Neuronal stem cell (in vitro differentiated cells): Measurements from ENCODE around the gene C8B.

Experiments
- DNase-seq: peaks from one replicate; pipeline ENCODE4 v3.0.0-alpha.2; 2013; ENCODE audit warnings: low spot score
- H2AFZ ChIP-seq: one replicate; pipeline ENCODE4 v1.6.1; 2013; ENCODE audit warnings: mild to moderate bottlenecking, low read length, inconsistent platforms
- H2AK5ac ChIP-seq: 2 replicates; pipeline ENCODE4 v1.6.1; 2013; ENCODE audit warnings: low read depth, mild to moderate bottlenecking, inconsistent platforms, low read length, moderate library complexity, mixed read lengths
- H2BK120ac ChIP-seq: 2 replicates; pipeline ENCODE4 v1.6.1; 2013; ENCODE audit warnings: low read depth, mild to moderate bottlenecking, inconsistent platforms, low read length, moderate library complexity, mixed read lengths
- H2BK12ac ChIP-seq: one replicate; pipeline ENCODE4 v1.6.1; 2013; ENCODE audit warnings: low read length, inconsistent platforms
- H2BK15ac ChIP-seq: 2 replicates; pipeline ENCODE4 v1.6.1; 2013; ENCODE audit warnings: mild to moderate bottlenecking, low read length, inconsistent platforms, mixed read lengths
- H2BK5ac ChIP-seq: one replicate; pipeline ENCODE4 v1.6.1; 2013; ENCODE audit warnings: inconsistent platforms, mild to moderate bottlenecking, low read length, moderate library complexity
- H3K14ac ChIP-seq: one replicate; pipeline ENCODE4 v1.6.1; 2013; ENCODE audit warnings: low read length, inconsistent platforms
- H3K18ac ChIP-seq: 2 replicates; pipeline ENCODE4 v1.6.1; 2013; ENCODE audit warnings: low read length, inconsistent platforms
- H3K23ac ChIP-seq: 2 replicates; pipeline ENCODE4 v1.6.1; 2013; ENCODE audit warnings: low read depth, mild to moderate bottlenecking, mixed read lengths, low read length, inconsistent platforms; ENCODE audit not compliant: poor library complexity
- H3K27ac ChIP-seq: replicated peaks from 3 replicates; pipeline ENCODE4 v1.5.1; 2013; ENCODE audit warnings: low read length, inconsistent platforms
- H3K27me3 ChIP-seq, 3 experiments: 2 replicates each; pipeline ENCODE4 v1.6.1; 2013; ENCODE audit warnings: low read length in 3 of 3, mild to moderate bottlenecking in 2 of 3, inconsistent platforms in 1 of 3, low read depth in 1 of 3, mixed read lengths in 1 of 3, moderate library complexity in 1 of 3; ENCODE audit not compliant: control insufficient read depth in 3 of 3, insufficient read depth in 3 of 3
- H3K36me3 ChIP-seq, 2 donors: replicated peaks in 1 of 2; 2 replicates each; pipeline ENCODE4 v1.6.1; 2013; ENCODE audit warnings: low read length in 2 of 2; ENCODE audit not compliant: control insufficient read depth in 2 of 2, insufficient read depth in 2 of 2
- H3K4ac ChIP-seq: 2 replicates; pipeline ENCODE4 v1.6.1; 2013; ENCODE audit warnings: inconsistent platforms, mild to moderate bottlenecking, low read length, moderate library complexity
- H3K4me1 ChIP-seq, 2 donors: 1 replicate in 1 of 2; 2 replicates in 1 of 2; pipeline ENCODE4 v1.6.1; 2013; ENCODE audit warnings: low read length in 2 of 2, low read depth in 1 of 2; ENCODE audit not compliant: control insufficient read depth in 2 of 2, insufficient read depth in 1 of 2
- H3K4me2 ChIP-seq: one replicate; pipeline ENCODE4 v1.6.1; 2013; ENCODE audit warnings: mild to moderate bottlenecking, low read length, inconsistent platforms; ENCODE audit not compliant: insufficient read depth, poor library complexity, severe bottlenecking
- H3K4me3 ChIP-seq, 2 donors: 2 replicates each; pipeline ENCODE4 v1.5.1; 2013; ENCODE audit warnings: low read length in 2 of 2, mild to moderate bottlenecking in 2 of 2, inconsistent platforms in 1 of 2, moderate library complexity in 1 of 2
- H3K79me1 ChIP-seq: one replicate; pipeline ENCODE4 v1.6.1; 2013; ENCODE audit warnings: low read depth, mild to moderate bottlenecking, inconsistent platforms, low read length, moderate library complexity
- H3K9ac ChIP-seq: one replicate; pipeline ENCODE4 v1.6.1; 2013; ENCODE audit warnings: mild to moderate bottlenecking, low read depth, low read length, inconsistent platforms; ENCODE audit not compliant: poor library complexity
- H3K9me3 ChIP-seq, 2 donors: replicated peaks in 1 of 2; 2 replicates each; pipeline versions ENCODE3 to v1.6.1; 2013; ENCODE audit warnings: low read length in 2 of 2, mild to moderate bottlenecking in 2 of 2, inconsistent platforms in 1 of 2, low read depth in 1 of 2, mixed read lengths in 1 of 2, moderate library complexity in 1 of 2; ENCODE audit not compliant: control insufficient read depth in 2 of 2, insufficient read depth in 1 of 2
- H4K8ac ChIP-seq: one replicate; pipeline ENCODE4 v1.6.1; 2013; ENCODE audit warnings: low read depth, mild to moderate bottlenecking, inconsistent platforms, low read length, moderate library complexity
- H4K91ac ChIP-seq: one replicate; pipeline ENCODE4 v1.6.1; 2013; ENCODE audit warnings: low read length, low read depth, mild to moderate bottlenecking, inconsistent platforms; ENCODE audit not compliant: poor library complexity
- WGBS, 2 donors: extraction: QIAGEN DNeasy Blood & Tissue Kit; methylation state at CpG; one replicate each; pipeline ENCODE4 v1.1.7; 2013; ENCODE audit warnings: missing lambda C conversion rate in 2 of 2, mixed read lengths in 1 of 2; ENCODE audit not compliant: insufficient read length in 2 of 2, insufficient replicate concordance in 1 of 2; ENCODE audit errors: extremely low coverage in 2 of 2; 5-methylcytosine and 5-hydroxymethylcytosine counted together

Gene C8B

GRCh38 chr1:56894014-56894413 lies 71.8 kb downstream of the C8B start:
- H3K4ac ChIP-seq: no peak overlapping the region
- no peak overlapping the region for H2BK15ac ChIP-seq
- H3K18ac ChIP-seq: no peak overlapping the region
- H3K79me1 ChIP-seq: no peaks in the 10 kb centered on the region
- DNase-seq: no peak
- H3K4me3 ChIP-seq: no peak overlapping the region
- H3K4me2 ChIP-seq: no peak overlapping the region
- no peak overlapping the region for H3K27ac ChIP-seq
- no peak overlapping the region for H3K9ac ChIP-seq
- no peak overlapping the region for H2BK12ac ChIP-seq
- no peak overlapping the region for H2BK120ac ChIP-seq
- H3K4me1 ChIP-seq: peaks cover 0 to 2% of the 10 kb centered on the region in 2 donors
- no peaks in the 10 kb centered on the region for H3K9me3 ChIP-seq
- no peak overlapping the region for H2AFZ ChIP-seq
- H2AK5ac ChIP-seq: no peak overlapping the region
- no peaks in the 10 kb centered on the region for H3K36me3 ChIP-seq
- H4K8ac ChIP-seq: no peak overlapping the region
- H2BK5ac ChIP-seq: no peak overlapping the region
- peaks cover 0 to 18% (median 0%) of the 10 kb centered on the region in 3 experiments for H3K27me3 ChIP-seq
- H3K23ac ChIP-seq: no peak overlapping the region
- no peak overlapping the region for H3K14ac ChIP-seq
- H4K91ac ChIP-seq: no peak overlapping the region

- Histone ChIP-seq H2BK120ac (no peak overlapping the region), H4K91ac (no peak overlapping the region), H3K23ac (no peak overlapping the region), H3K14ac (no peak overlapping the region), H2AK5ac (no peak overlapping the region), H3K4me3 (no peak overlapping the region), H3K18ac (no peak overlapping the region), H3K4ac (no peak overlapping the region), H4K8ac (no peak overlapping the region), H3K27ac (no peak overlapping the region), H2BK15ac (no peak overlapping the region), H2BK5ac (no peak overlapping the region), H3K27me3 (peaks cover 0 to 13% (median 0%) of the 10 kb centered on the region in 3 experiments), H2AFZ (no peak overlapping the region), H3K4me2 (no peak overlapping the region), H3K79me1 (no peaks in the 10 kb centered on the region), H3K9me3 (no peaks in the 10 kb centered on the region), H3K36me3 (no peaks in the 10 kb centered on the region), H2BK12ac (no peak overlapping the region), H3K4me1 (no peaks in the 10 kb centered on the region), H3K9ac (no peak overlapping the region)
- no CpG with 5 or more reads among the region's 3 CpGs for WGBS, 2 donors
- no peak for DNase-seq
Measured at GRCh38 chr1:56890229-56890628, 75.6 kb downstream of the C8B start.

GRCh38 chr1:56881417-56881816 lies 84.4 kb downstream of the C8B start:
- Histone ChIP-seq H2BK12ac (no peak overlapping the region), H2BK15ac (no peak overlapping the region), H3K9me3 (no peaks in the 10 kb centered on the region), H4K8ac (no peak overlapping the region), H3K79me1 (no peaks in the 10 kb centered on the region), H3K9ac (no peak overlapping the region), H3K36me3 (no peaks in the 10 kb centered on the region), H2AFZ (no peak overlapping the region), H3K14ac (no peak overlapping the region), H2AK5ac (no peak overlapping the region), H3K27ac (no peak overlapping the region), H3K18ac (no peak overlapping the region), H3K23ac (no peak overlapping the region), H4K91ac (no peak overlapping the region), H3K4ac (no peak overlapping the region), H3K4me3 (no peak overlapping the region), H2BK5ac (no peak overlapping the region), H3K27me3 (no peaks in the 10 kb centered on the region), H3K4me2 (no peak overlapping the region), H2BK120ac (no peak overlapping the region), H3K4me1 (no peaks in the 10 kb centered on the region)
- no CpG with 5 or more reads among the region's 6 CpGs for WGBS, 2 donors
- no peak for DNase-seq

- DNase-seq: no peak
- Histone ChIP-seq H3K14ac (no peak overlapping the region), H3K36me3 (no peaks in the 10 kb centered on the region), H4K91ac (no peak overlapping the region), H3K4me3 (no peak overlapping the region), H3K27me3 (no peaks in the 10 kb centered on the region), H2BK5ac (no peak overlapping the region), H2AK5ac (no peak overlapping the region), H3K4ac (no peak overlapping the region), H3K27ac (no peak overlapping the region), H3K79me1 (no peaks in the 10 kb centered on the region), H3K18ac (no peak overlapping the region), H3K4me1 (no peaks in the 10 kb centered on the region), H2BK120ac (no peak overlapping the region), H3K9me3 (no peaks in the 10 kb centered on the region), H4K8ac (no peak overlapping the region), H3K9ac (no peak overlapping the region), H2AFZ (no peak overlapping the region), H2BK15ac (no peak overlapping the region), H3K23ac (no peak overlapping the region), H3K4me2 (no peak overlapping the region), H2BK12ac (no peak overlapping the region)
- no CpG with 5 or more reads among the region's 1 CpG for WGBS, 2 donors
Measured at GRCh38 chr1:56880774-56881173, 85.0 kb downstream of the C8B start.
